H1 (cell line): ENCODE results near the gene PTH1R. TPM values are rescaled to one million over a fixed set of nuclear protein-coding genes. Genes with fewer than 3 reads are reported as not detected.
A peak's percentile ranks its signal among the peaks of the same experiment; 100 is the strongest.

Experiments
- CTCF ChIA-PET: fragments of 300-600 bp; sonication (Branson Sonifier 250); formaldehyde crosslinking; loops from one replicate; lab custom pipeline; 2021; ENCODE audit not compliant: partially characterized antibody; lab: Charles Lee
- POLR2A ChIA-PET: fragments of 300-600 bp; sonication (Branson Sonifier 250); formaldehyde crosslinking; loops from one replicate; lab custom pipeline; 2021; ENCODE audit warnings: inconsistent platforms; ENCODE audit not compliant: partially characterized antibody; lab: Charles Lee
- DNase-seq, 2 experiments: peaks; one replicate each; pipeline versions ENCODE4 v3.0.0 to v3.0.0-alpha.2; 2010 to 2022; ENCODE audit warnings: low spot score in 2 of 2, low read depth in 1 of 2, mixed read lengths in 1 of 2
- FAIRE-seq: peaks from 2 replicates; lab custom pipeline; 2011; peaks lifted over from hg19 to GRCh38; lab: Jason Lieb, UNC
- H2AFZ ChIP-seq: 2 replicates; pipeline ENCODE4 v1.8.1; 2012; ENCODE audit warnings: low read length, inconsistent platforms
- H2AK5ac ChIP-seq: 2 replicates; pipeline ENCODE4 v1.6.1; 2013; ENCODE audit warnings: low read depth, low read length
- H2BK120ac ChIP-seq: replicated peaks from 2 replicates; pipeline ENCODE3; 2013; ENCODE audit warnings: low read depth, low read length, inconsistent platforms
- H2BK12ac ChIP-seq: 2 replicates; pipeline ENCODE4 v1.6.1; 2013; ENCODE audit warnings: low read depth, low read length
- H2BK15ac ChIP-seq: 2 replicates; pipeline ENCODE4 v1.6.1; 2013; ENCODE audit warnings: low read length
- H2BK20ac ChIP-seq: 2 replicates; pipeline ENCODE4 v1.6.1; 2013; ENCODE audit warnings: low read length
- H2BK5ac ChIP-seq: 2 replicates; pipeline ENCODE4 v1.6.1; 2013; ENCODE audit warnings: low read depth, low read length
- H3K14ac ChIP-seq: 2 replicates; pipeline ENCODE4 v1.6.1; 2013; ENCODE audit warnings: inconsistent platforms; ENCODE audit not compliant: insufficient read length
- H3K18ac ChIP-seq: 2 replicates; pipeline ENCODE4 v1.6.1; 2013; ENCODE audit warnings: low read length; ENCODE audit errors: extremely low read depth
- H3K23ac ChIP-seq: 2 replicates; pipeline ENCODE4 v1.6.1; 2013; ENCODE audit warnings: inconsistent platforms; ENCODE audit not compliant: insufficient read length
- H3K23me2 ChIP-seq: 2 replicates; pipeline ENCODE4 v1.6.1; 2013; ENCODE audit warnings: low read depth, low read length
- H3K27ac ChIP-seq: 2 replicates; pipeline ENCODE4 v1.6.1; 2011; ENCODE audit warnings: low read depth, low read length, inconsistent platforms
- H3K27me3 ChIP-seq, 4 experiments: replicated peaks in 1 of 4; 1 replicate in 1 of 4; 2 replicates in 3 of 4; pipeline versions ENCODE4 v1.6.1 to v1.8.1; 2011 to 2013; ENCODE audit warnings: low read length in 3 of 4, mild to moderate bottlenecking in 3 of 4, inconsistent platforms in 2 of 4, mixed read lengths in 2 of 4, moderate library complexity in 1 of 4; ENCODE audit not compliant: control insufficient read depth in 3 of 4, insufficient read depth in 3 of 4; ENCODE audit errors: extremely low read depth in 1 of 4
- H3K36me3 ChIP-seq, 4 experiments: 2 replicates each; pipeline versions ENCODE4 v1.6.1 to v1.8.1; 2011 to 2013; ENCODE audit warnings: mild to moderate bottlenecking in 4 of 4, low read length in 3 of 4, moderate library complexity in 2 of 4, control low read depth in 1 of 4, inconsistent platforms in 1 of 4; ENCODE audit not compliant: insufficient read depth in 4 of 4, control insufficient read depth in 2 of 4
- H3K4ac ChIP-seq: replicated peaks from 2 replicates; pipeline ENCODE3; 2013; ENCODE audit warnings: low read length, low read depth, mixed read lengths, inconsistent platforms; ENCODE audit not compliant: insufficient read length
- H3K4me1 ChIP-seq, 4 experiments: replicated peaks in 1 of 4; 1 replicate in 1 of 4; 2 replicates in 3 of 4; pipeline versions ENCODE4 v1.6.1 to v1.8.1; 2011 to 2013; ENCODE audit warnings: low read length in 3 of 4, inconsistent platforms in 2 of 4, mixed read lengths in 1 of 4; ENCODE audit not compliant: insufficient read depth in 4 of 4, control insufficient read depth in 3 of 4
- H3K4me2 ChIP-seq, 2 experiments: 2 replicates each; pipeline versions ENCODE4 v1.6.1 to v1.8.1; 2011 to 2013; ENCODE audit warnings: low read depth in 2 of 2, low read length in 2 of 2, control low read depth in 1 of 2, inconsistent platforms in 1 of 2, mild to moderate bottlenecking in 1 of 2; ENCODE audit not compliant: insufficient read depth in 1 of 2
- H3K4me3 ChIP-seq, 4 experiments: fragments of 200-600, 300-600 bp in 1 of 4; sonication (generic), shearing (Covaris generic), sonication (Bioruptor Twin) in 1 of 4; 2 replicates each; pipeline versions ENCODE4 v1.5.1 to v1.8.1; 2011 to 2016; ENCODE audit warnings: low read length in 4 of 4, low read depth in 3 of 4, control low read depth in 2 of 4, inconsistent platforms in 2 of 4, mild to moderate bottlenecking in 2 of 4, mixed read lengths in 1 of 4, moderate library complexity in 1 of 4; ENCODE audit not compliant: insufficient read depth in 2 of 4; ENCODE audit errors: extremely low read depth in 1 of 4
- H3K56ac ChIP-seq: replicated peaks from 2 replicates; pipeline ENCODE3; 2013; ENCODE audit warnings: low read depth, mild to moderate bottlenecking, mixed read lengths, low read length, inconsistent platforms; ENCODE audit not compliant: insufficient read length
- H3K79me1 ChIP-seq: 2 replicates; pipeline ENCODE4 v1.6.1; 2013; ENCODE audit warnings: low read depth, low read length, control low read depth
- H3K79me2 ChIP-seq, 2 experiments: 2 replicates each; pipeline versions ENCODE4 v1.6.1 to v1.8.1; 2012 to 2013; ENCODE audit warnings: low read length in 2 of 2, mild to moderate bottlenecking in 2 of 2, inconsistent platforms in 1 of 2; ENCODE audit not compliant: insufficient read depth in 2 of 2, control insufficient read depth in 1 of 2
- H3K9ac ChIP-seq, 4 experiments: replicated peaks in 1 of 4; 1 replicate in 1 of 4; 2 replicates in 3 of 4; pipeline versions ENCODE4 v1.6.1 to v1.8.1; 2011 to 2013; ENCODE audit warnings: low read depth in 3 of 4, low read length in 3 of 4, control low read depth in 2 of 4, mild to moderate bottlenecking in 2 of 4, moderate library complexity in 2 of 4, inconsistent platforms in 1 of 4; ENCODE audit errors: extremely low read depth in 1 of 4
- H3K9me3 ChIP-seq, 2 experiments: 2 replicates each; pipeline versions ENCODE4 v1.6.1 to v1.8.1; 2012 to 2013; ENCODE audit warnings: mild to moderate bottlenecking in 2 of 2, moderate library complexity in 2 of 2, control low read depth in 1 of 2, inconsistent platforms in 1 of 2, low read depth in 1 of 2, low read length in 1 of 2, mixed read lengths in 1 of 2; ENCODE audit not compliant: insufficient read depth in 2 of 2
- H4K20me1 ChIP-seq, 2 experiments: replicated peaks in 1 of 2; 2 replicates each; pipeline versions ENCODE3 to v1.8.1; 2011 to 2013; ENCODE audit warnings: inconsistent platforms in 2 of 2, low read length in 2 of 2, mild to moderate bottlenecking in 1 of 2; ENCODE audit not compliant: insufficient read depth in 2 of 2, control insufficient read depth in 1 of 2
- H4K5ac ChIP-seq: 2 replicates; pipeline ENCODE4 v1.6.1; 2013; ENCODE audit warnings: low read length, low read depth, mixed read lengths, inconsistent platforms; ENCODE audit not compliant: insufficient read length
- H4K8ac ChIP-seq: 2 replicates; pipeline ENCODE4 v1.8.0; 2013; ENCODE audit warnings: mild to moderate bottlenecking, moderate library complexity, low read length, inconsistent platforms; ENCODE audit not compliant: insufficient read depth; ENCODE audit errors: extremely low read depth
- H4K91ac ChIP-seq: replicated peaks from 2 replicates; pipeline ENCODE3; 2013; ENCODE audit warnings: low read length, mixed read lengths, inconsistent platforms; ENCODE audit not compliant: insufficient read length
- BACH1 ChIP-seq: IDR thresholded peaks from 2 replicates; pipeline ENCODE4 v1.6.1; 2012; ENCODE audit warnings: low read length, improper control_type of control experiment
- BCL11A ChIP-seq, 2 experiments: IDR thresholded peaks; one replicate each; pipeline ENCODE4 v1.6.1; 2011; ENCODE audit warnings: low read depth in 2 of 2, low read length in 2 of 2, mild to moderate bottlenecking in 2 of 2
- CBX5 ChIP-seq: fragments of 300-800, 300-1000 bp; sonication (generic); IDR thresholded peaks from 2 replicates; pipeline ENCODE4 v1.7.1; 2016; ENCODE audit warnings: antibody characterized with exemption, low read length, low read depth
- EZH2 ChIP-seq: fragments of 200-600 bp; sonication (generic); IDR thresholded peaks from 2 replicates; pipeline ENCODE4 v1.7.1; 2012; ENCODE audit warnings: low read depth, mild to moderate bottlenecking, moderate library complexity, low read length, inconsistent platforms; ENCODE audit not compliant: severe bottlenecking
- RBBP5 ChIP-seq: IDR thresholded peaks from 2 replicates; pipeline ENCODE4 v1.7.1; 2012; ENCODE audit warnings: low read depth, mild to moderate bottlenecking, inconsistent platforms, low read length, moderate library complexity, borderline replicate concordance
- WGBS, 2 experiments: shearing (Covaris generic) in 1 of 2; methylation state at CpG; one replicate each; pipeline versions ENCODE4 v1.1.6 to v1.1.7; 2013 to 2015; ENCODE audit warnings: low lambda C conversion rate in 2 of 2, mixed read lengths in 2 of 2, inconsistent platforms in 1 of 2, low coverage in 1 of 2, missing lambda C conversion rate in 1 of 2; ENCODE audit not compliant: insufficient replicate concordance in 2 of 2, insufficient coverage in 1 of 2, insufficient read length in 1 of 2; ENCODE audit errors: extremely low coverage in 1 of 2, missing lambda C conversion rate in 1 of 2; 5-methylcytosine and 5-hydroxymethylcytosine counted together
- polyA plus RNA-seq, 7 experiments: library from polyadenylated mRNA; depleted of rRNA in 3 of 7; stranded (reverse) in 5 of 7; unstranded in 2 of 7; fragments of >200 nt in 5 of 7; fragments of 200-250 nt in 2 of 7; gene quantifications; 1 replicate in 5 of 7; 2 replicates in 1 of 7; 4 replicates in 1 of 7; pipeline versions ENCODE4 v1.2.1 to v1.2.3, GENCODE V29; 2011 to 2013; ENCODE audit warnings: missing spikeins in 2 of 7, mixed read lengths in 2 of 7
- total RNA-seq: library from RNA; stranded (reverse); fragmentation: NEBNext Ultra II Directional; extraction: Animal tissue kit (Norgen Biotek cat#: 25700); gene quantifications from 2 replicates; pipeline ENCODE4 v1.2.1, GENCODE V29; 2021
- TF ChIP-seq, protein P1 (sequence below): IDR thresholded peaks from 2 replicates; pipeline ENCODE4 v1.6.1; 2011; ENCODE audit warnings: low read length, improper control_type of control experiment

PTH1R gene
- total and polyA plus RNA-seq, 2 of the 8 experiments (the other 6 are each of a cell fraction or from before 2014, with no cell fraction given): 0.57 to 1.5 TPM

DNA sequence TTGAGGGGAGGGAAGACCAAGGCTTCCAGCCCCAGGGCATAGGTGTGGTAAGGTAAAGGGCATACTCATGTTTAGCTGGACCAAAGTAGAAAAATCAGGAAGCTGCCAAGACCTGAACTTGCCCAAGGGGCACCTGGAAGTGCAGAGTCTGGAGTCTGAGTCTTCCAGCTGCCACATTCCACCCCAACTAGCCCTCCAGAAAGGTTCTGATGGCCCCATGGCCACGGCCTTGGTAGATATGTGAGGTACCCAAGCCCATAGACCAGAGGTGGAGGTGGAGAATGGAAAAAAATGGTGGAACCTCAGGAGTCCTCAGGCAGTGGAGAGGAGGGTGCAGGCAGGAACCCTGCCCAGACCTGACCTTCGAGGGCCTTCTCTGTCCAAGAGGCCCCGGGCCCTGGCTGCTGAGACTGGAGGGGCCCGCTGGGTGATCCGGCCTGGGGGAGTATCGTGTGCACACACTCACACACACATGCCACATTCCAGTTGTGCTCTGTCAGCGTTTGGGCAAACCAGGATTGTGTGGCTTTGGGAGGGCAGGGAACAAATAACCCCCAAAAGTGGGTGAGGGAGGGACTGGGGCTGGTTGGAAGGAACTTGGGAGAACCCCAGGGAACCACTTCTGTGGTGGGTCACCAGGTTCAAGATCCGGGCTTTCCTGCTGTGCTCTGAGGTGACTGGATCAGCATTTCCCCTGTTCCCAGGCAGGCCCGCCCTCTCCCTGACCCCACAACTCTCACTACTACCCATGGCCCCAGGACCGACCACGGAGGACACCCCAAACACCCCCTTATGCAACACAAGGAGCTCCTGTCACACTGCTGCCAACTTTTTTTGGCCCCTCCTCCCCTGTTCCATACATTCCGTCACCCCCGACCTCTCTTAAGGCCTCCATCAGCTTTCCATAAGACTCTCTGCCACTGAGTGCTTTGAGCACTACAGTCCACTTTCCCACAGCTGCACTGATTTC is 25.9 kb upstream of the PTH1R start:
- Histone ChIP-seq H4K91ac (no peak overlapping the region), H2BK20ac (no peak overlapping the region), H3K27ac (no peak overlapping the region), H3K36me3 (no peaks in the 10 kb centered on the region), H3K27me3 (peaks cover 0 to 6% (median 2%) of the 10 kb centered on the region in 4 experiments; a peak in 4 of 7 replicates), H3K23ac (no peak overlapping the region), H2AFZ (no peak overlapping the region), H3K4ac (no peak overlapping the region), H3K56ac (no peak overlapping the region), H2BK15ac (no peak overlapping the region), H3K18ac (no peak overlapping the region), H2AK5ac (no peak overlapping the region; the same call in 1 of the 2 replicates), H3K79me1 (0 out of 2 replicates have a peak, but pooled peaks cover 2% of the 10 kb centered on the region), H3K79me2 (no peaks in the 10 kb centered on the region), H4K20me1 (no peaks in the 10 kb centered on the region), H2BK120ac (no peak overlapping the region), H3K23me2 (0 out of 2 replicates have a peak, but pooled peaks cover 1% of the 10 kb centered on the region), H3K14ac (no peak overlapping the region), H3K4me3 (no peak overlapping the region), H3K4me2 (no peak overlapping the region), H4K8ac (no peak overlapping the region), H3K9me3 (no peaks in the 10 kb centered on the region), H3K9ac (no peak overlapping the region), H3K4me1 (no peaks in the 10 kb centered on the region; a peak in 3 of 7 replicates), H4K5ac (no peak overlapping the region), H2BK5ac (no peak overlapping the region), H2BK12ac (no peak overlapping the region)
- WGBS, 2 experiments: 80% methylated on average over 7 of the region's 13 CpGs; no CpG with 5 or more reads in 1 of the 2 experiments
- POLR2A ChIA-PET: interaction anchor here (1.7 kb wide), 1 partner anchor 11 kb away, joined by 3 read pairs; no protein-coding TSS in a partner anchor
- CTCF ChIA-PET: interaction anchor here (1.0 to 5.7 kb wide), 10 partner anchors 16 to 144 kb away, joined by 3 to 38 read pairs (median 6); partner anchors contain the start of gene PTH1R
- peak in 1 of 2 experiments; percentile 36 for DNase-seq
- FAIRE-seq: no peak
- no peak for TF ChIP-seq BACH1
- TF ChIP-seq BCL11A (IDR thresholded peaks at IDR 0.05; ENCODE audit: low read depth in 2 of 2, low read length in 2 of 2): no peak
- TF ChIP-seq, protein P1, sequence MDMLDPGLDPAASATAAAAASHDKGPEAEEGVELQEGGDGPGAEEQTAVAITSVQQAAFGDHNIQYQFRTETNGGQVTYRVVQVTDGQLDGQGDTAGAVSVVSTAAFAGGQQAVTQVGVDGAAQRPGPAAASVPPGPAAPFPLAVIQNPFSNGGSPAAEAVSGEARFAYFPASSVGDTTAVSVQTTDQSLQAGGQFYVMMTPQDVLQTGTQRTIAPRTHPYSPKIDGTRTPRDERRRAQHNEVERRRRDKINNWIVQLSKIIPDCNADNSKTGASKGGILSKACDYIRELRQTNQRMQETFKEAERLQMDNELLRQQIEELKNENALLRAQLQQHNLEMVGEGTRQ: no peak
- TF ChIP-seq EZH2: no peak
- no peak for TF ChIP-seq CBX5
- TF ChIP-seq RBBP5: no peak
